Measurements from ENCODE around the gene PDX1. TPM values are rescaled to one million over a fixed set of nuclear protein-coding genes. Genes with fewer than 3 reads are reported as not detected.

PDX1 gene
- not detected in 2 replicates for total RNA-seq (2014; rRNA removed; shearing (Covaris generic))

GRCh38 chr13:27919934-27920676, at the start of gene PDX1:
Gene PDX1 (plus strand): TSS chr13:27920000. CDS start chr13:27920139, 139 bp downstream.
- DNase-seq (ENCODE audit: low read depth) = no peak

GRCh38 chr13:27878274-27878673, 41.5 kb upstream of the PDX1 start:
- no peak for DNase-seq (ENCODE audit: low read depth)

GRCh38 chr13:27889471-27889870, 30.3 kb upstream of the PDX1 start:
- DNase-seq (ENCODE audit: low read depth) = no peak

DNA sequence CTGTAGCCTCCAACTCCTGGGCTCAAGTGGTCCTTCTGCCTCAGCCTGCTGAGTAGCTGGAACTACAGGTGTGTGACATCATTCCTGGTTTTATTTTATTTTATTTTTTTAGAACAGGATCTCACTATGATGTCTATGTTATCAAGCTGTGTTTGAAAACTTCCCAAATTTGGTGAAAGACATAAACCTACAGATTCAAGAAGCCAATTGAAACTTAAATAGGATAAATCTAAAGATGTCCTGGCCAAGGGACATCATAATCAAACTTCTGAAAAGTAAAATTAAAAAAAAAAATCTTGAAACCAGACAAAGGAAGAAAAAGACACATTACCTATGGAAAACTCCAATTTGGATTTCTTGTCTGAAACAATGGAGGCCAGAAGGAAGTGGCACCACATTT, 23.1 kb upstream of the PDX1 start:
- DNase-seq (ENCODE audit: low read depth) = no peak

DNA sequence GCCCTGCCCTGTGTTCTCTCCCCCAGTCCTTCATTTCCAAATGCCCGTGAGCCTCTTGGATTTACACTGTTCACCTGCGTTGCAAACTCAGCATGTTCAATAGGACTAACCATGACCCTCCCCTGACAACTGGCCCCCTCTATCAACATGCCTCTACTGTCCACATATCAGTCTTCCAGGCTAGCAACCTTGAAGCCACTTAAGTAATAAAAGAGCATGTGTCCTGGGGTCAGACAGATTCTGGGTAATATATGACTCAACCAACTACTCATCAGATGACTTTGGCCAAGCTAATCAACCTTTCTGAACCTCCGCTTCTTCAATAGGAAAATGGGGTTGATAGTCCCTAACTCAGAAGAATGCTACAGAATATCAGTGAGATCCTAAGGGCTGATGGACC, 15.1 kb upstream of the PDX1 start:
- DNase-seq (ENCODE audit: low read depth) = no peak

GRCh38 chr13:27905650-27906049, 14.2 kb upstream of the PDX1 start:
- DNase-seq (ENCODE audit: low read depth) = no peak

DNA sequence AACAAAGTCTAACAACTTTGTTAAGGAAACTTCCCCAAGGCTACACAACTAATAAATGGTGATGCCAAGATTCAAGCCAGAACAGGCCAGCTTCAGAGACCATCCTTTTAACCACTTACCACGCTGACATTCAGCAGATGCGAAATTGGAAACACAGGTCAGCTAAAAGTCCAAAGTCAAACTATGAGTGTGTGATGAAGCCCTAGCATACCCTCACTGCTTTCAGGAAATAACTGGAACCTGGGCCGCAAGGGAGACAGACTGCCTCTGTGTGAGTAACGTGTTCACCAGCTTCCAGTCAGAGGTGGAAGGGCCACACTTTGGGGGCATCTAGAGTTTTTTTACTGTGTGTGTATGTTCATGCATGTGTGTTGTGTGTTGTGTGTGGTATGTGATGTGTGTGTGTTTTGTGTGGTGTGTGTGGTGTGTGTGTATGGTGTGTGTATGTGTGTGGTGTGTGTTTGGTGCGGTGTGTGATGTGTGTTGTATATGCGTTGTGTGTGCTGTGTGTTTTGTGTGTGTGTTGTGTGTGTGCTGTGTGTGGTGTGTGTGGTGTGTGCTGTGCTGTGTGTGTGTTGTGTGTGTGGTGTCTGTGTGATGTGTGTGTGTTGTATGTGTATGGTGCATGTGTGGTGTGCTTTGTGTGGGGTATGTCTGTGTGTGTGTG, 12.5 kb upstream of the PDX1 start:
- DNase-seq (ENCODE audit: low read depth) = no peak

DNA sequence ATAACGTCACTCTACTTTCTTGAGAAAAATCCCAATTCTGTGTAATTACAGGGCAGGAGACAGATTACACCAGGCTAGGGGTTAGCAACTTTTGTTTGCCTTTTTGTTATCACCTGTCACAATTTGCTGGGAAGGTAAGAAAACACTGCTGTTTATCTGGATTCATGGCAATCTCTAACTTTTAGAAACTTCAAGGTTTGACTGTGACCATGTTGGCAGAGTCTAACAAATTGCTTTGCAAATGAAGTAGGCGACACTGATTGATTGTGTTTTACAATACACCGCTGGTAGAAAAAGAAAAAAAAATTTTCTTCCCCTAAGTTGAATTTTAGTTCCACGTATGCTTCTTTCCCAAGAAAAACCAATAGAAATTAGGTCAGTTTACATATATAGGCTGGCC, 10.4 kb upstream of the PDX1 start:
- no peak for DNase-seq (ENCODE audit: low read depth)

GRCh38 chr13:27911521-27911920, 8.3 kb upstream of the PDX1 start:
- DNase-seq (ENCODE audit: low read depth) = no peak

- no peak for DNase-seq (ENCODE audit: low read depth)
Observed at GRCh38 chr13:27913160-27913559, 6.6 kb upstream of the PDX1 start.

- peak; percentile 24 for DNase-seq (ENCODE audit: low read depth)
Observed at GRCh38 chr13:27915301-27916207, 4.2 kb upstream of the PDX1 start.

DNA sequence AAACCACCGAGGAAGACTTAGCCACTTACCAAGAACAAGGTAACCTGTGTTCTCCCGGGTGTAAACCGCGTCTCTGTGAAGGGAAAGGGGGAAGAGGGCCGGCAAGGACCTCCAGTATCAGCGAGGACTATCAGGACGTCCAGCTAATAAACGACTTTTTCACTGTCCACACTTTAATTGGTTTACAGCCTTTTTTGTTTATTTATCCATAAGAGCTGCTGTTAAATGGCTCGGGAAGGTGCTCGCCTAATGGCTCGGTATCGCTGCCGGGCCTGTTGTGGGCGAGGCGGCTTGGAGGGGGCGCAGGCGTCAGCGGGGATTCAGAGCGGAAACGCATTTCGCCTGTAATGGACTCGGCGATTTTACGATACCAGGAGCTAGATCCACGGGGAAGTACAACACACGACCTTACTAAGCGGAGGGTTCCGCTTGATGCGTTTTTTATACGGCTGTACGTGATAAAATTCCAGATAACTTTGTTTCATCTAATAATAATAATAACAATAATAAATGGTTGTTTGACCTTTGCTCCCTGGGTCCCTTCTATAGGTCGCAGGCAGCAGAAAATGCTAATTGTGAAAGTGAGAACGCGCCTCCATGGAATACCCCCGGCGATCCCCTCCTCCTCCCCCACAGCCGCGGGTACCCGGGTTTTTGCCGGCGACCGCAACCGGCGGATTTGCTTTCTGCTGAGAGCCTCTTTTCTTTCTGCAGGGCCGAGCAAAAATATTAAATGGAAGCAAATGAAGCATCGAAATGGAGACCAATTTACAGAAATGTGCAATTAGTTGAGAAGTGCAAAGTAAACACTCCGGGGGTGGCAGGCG, 2.5 kb upstream of the PDX1 start:
- DNase-seq (ENCODE audit: low read depth) = no peak

GRCh38 chr13:27918041-27918917, 1.5 kb upstream of the PDX1 start:
- DNase-seq (ENCODE audit: low read depth) = no peak

GRCh38 chr13:27918918-27919658, 712 bp upstream of the PDX1 start:
- no peak for DNase-seq (ENCODE audit: low read depth)

- no peak for DNase-seq (ENCODE audit: low read depth)
Observed at GRCh38 chr13:27919659-27919933, 204 bp upstream of the PDX1 start.

GRCh38 chr13:27920677-27921420, 1.0 kb downstream of the PDX1 start:
- no peak for DNase-seq (ENCODE audit: low read depth)

DNA sequence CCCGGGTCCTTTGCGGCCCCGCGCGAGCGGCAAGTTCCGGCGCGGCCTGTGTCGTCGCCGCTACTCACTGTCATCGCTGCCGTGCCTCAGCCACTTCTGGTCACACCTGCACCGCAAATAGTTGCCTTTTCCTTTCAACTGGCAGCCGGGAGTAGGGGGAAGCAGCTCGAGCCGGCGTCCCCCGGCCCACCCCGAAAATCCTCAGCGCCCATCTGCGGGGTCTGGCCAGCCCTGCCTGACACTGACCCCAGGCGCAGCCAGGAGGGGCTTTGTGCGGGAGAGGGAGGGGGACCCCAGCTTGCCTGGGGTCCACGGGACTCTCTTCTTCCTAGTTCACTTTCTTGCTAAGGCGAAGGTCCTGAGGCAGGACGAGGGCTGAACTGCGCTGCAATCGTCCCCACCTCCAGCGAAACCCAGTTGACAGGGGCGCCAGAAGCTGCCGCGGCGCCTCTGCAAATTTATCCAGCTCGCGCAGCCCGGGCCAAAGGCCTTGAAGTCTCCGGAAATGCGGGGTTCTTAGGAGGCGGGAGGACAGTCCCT, 1.7 kb downstream of the PDX1 start:
- no peak for DNase-seq (ENCODE audit: low read depth)

GRCh38 chr13:27921961-27922882, 2.4 kb downstream of the PDX1 start:
- no peak for DNase-seq (ENCODE audit: low read depth)
